ENCODE data around the gene KY. TPM values are rescaled to one million over a fixed set of nuclear protein-coding genes. Genes with fewer than 3 reads are reported as not detected.
A peak's percentile ranks its signal among the peaks of the same experiment; 100 is the strongest.

KY gene
- total and polyA plus RNA-seq, 9 of the 15 experiments (the other 6 are each of a cell fraction or from before 2014, with no cell fraction given): not detected

DNA sequence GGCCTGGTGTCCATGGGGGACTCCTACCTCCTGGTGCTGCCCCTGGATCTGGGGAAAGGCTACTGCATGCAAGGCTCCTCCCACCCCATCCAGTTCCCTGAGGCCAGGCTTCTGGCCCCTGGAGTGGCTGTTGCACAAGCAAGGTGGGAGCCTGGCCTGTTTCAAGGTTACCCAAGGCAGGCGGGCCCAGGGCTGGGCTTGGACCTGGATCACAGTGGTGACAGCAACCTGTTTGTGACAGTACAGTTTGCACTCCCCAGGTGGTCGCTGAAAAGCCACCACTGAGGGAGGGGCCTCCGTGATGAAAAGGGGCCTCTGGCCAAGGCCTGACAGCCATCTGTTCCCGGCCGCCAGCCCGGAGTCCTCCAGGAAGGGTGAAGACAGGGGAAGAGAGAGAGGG lies 14.4 kb upstream of the KY start (continued):
- TF ChIP-seq, protein P1, sequence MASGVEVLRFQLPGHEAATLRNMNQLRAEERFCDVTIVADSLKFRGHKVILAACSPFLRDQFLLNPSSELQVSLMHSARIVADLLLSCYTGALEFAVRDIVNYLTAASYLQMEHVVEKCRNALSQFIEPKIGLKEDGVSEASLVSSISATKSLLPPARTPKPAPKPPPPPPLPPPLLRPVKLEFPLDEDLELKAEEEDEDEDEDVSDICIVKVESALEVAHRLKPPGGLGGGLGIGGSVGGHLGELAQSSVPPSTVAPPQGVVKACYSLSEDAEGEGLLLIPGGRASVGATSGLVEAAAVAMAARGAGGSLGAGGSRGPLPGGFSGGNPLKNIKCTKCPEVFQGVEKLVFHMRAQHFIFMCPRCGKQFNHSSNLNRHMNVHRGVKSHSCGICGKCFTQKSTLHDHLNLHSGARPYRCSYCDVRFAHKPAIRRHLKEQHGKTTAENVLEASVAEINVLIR (CRISPR knock-in tag; IDR thresholded peaks at IDR 0.05): no peak
- TF ChIP-seq, protein P2, sequence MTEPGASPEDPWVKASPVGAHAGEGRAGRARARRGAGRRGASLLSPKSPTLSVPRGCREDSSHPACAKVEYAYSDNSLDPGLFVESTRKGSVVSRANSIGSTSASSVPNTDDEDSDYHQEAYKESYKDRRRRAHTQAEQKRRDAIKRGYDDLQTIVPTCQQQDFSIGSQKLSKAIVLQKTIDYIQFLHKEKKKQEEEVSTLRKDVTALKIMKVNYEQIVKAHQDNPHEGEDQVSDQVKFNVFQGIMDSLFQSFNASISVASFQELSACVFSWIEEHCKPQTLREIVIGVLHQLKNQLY (CRISPR knock-in tag; conservative IDR thresholded peaks at IDR 0.05): no peak
- TF ChIP-seq HSF4 (CRISPR knock-in tag; IDR thresholded peaks at IDR 0.05; ENCODE audit: borderline replicate concordance): no peak

DNA sequence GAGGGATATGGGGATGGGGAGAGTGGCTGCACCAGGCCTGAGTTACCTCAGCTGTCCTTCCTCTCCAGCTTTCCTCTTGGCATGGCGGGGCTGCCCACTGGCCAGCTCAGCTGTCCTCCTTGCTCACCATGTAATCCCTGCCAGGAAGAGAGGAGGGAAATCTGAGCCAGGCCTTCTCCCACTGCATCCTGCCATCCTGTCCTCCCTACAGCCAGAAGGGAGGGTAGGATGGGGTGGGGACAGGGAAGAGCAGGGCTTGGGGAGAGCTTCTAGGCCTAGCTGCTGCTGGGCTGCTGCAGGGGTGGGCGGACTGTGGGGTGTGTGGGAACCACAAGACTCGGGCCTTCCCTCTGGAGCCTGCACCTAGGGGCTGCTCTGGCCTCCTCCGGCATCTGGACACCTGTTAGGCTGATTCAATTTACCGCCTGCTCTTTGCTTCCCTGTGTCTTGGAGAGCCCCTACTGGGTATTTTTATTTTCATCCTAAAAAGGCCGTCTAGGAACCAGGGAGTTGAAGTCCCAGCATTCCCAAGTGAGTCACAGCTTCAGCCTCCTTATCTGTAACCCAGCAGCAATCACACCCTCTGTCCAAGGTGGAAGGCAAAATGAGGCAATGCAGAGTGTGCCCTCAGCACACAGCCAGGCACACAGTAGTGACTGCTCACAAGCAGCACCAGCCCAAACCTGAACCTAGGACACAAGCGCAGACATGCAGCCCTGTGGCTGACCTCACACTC lies 13.1 kb upstream of the KY start:
- in situ Hi-C loops (cut with MboI): no loop called here
- Histone ChIP-seq H3K4me2 (ENCODE audit: insufficient read depth, low read length) (no peak overlapping the region), H3K79me2 (ENCODE audit: control insufficient read depth, insufficient read depth, low read length) (no peaks in the 10 kb centered on the region), H4K20me1 (replicated peaks; ENCODE audit: control insufficient read depth, insufficient read depth, low read length) (no peaks in the 10 kb centered on the region), H3K9me1 (ENCODE audit: control insufficient read depth, insufficient read depth, low read length) (no peaks in the 10 kb centered on the region), H3K9me3 (replicated peaks; ENCODE audit: control insufficient read depth, insufficient read depth, low read depth, low read length) (no peaks in the 10 kb centered on the region), H3K27me3 (ENCODE audit: control insufficient read depth in 2 of 2, insufficient read depth in 2 of 2, low read length in 2 of 2) (peaks cover 0 to 25% of the 10 kb centered on the region in 2 experiments; a peak in 1 of 5 replicates), H2AFZ (ENCODE audit: low read depth, low read length) (no peak overlapping the region), H3K4me3 (no peak overlapping the region), H3K9ac (ENCODE audit: insufficient read depth in 1 of 2, low read depth in 2 of 2, low read length in 2 of 2) (no peak overlapping the region), H3K27ac (ENCODE audit: extremely low read depth, low read depth, low read length) (no peak overlapping the region), H3K36me3 (ENCODE audit: control insufficient read depth, insufficient read depth, low read length) (no peaks in the 10 kb centered on the region), H3K4me1 (replicated peaks in 1 of 2; ENCODE audit: control insufficient read depth in 2 of 2, insufficient read depth in 2 of 2, low read length in 2 of 2) (no peaks in the 10 kb centered on the region)
- BruUV-seq (replicated peaks): no TSS peak
- no peak for DNase-seq (ENCODE audit: extremely low read depth in 1 of 4, low spot score in 3 of 4)
- intact Hi-C loops (cut with micrococcal nuclease): no loop called here
- WGBS (ENCODE audit: insufficient coverage, low coverage, missing lambda C conversion rate): 0% methylated on average over 5 of the region's 7 CpGs
- TF ChIP-seq SRF (CRISPR knock-in tag; IDR thresholded peaks at IDR 0.05) (peak in 1 of 2 experiments; percentile 79; a peak in 1 of 4 replicates), RBFOX2 (IDR thresholded peaks at IDR 0.05; ENCODE audit: low read depth, low read length) (no peak)
- no peak for ATAC-seq
- POLR2A ChIA-PET: interaction anchor here (0.6 kb wide), 1 partner anchor 1348 kb away, joined by 3 read pairs; no protein-coding TSS in a partner anchor
- FAIRE-seq: no peak
- CTCF ChIA-PET (ENCODE audit: low intra/inter-chr PET ratio): no interaction called here

All from K562 (cell line).